ACHN (cell line): ENCODE measurements around the gene ERAS.
A peak's percentile ranks its signal among the peaks of the same experiment; 100 is the strongest.
"Not testable (repeated sequence)": the region's sequence is repeated elsewhere in the genome, so short reads cannot be mapped to it uniquely, and the experiment has no call there.

Experiments used
- DNase-seq: peaks from one replicate; pipeline ENCODE4 v3.0.0-alpha.2; 2015
- in situ Hi-C: cut with HindIII; loops from 2 replicates; pipeline ENCODE4 v1.10.0; 2017; ENCODE audit warnings: low sequenced_read_pairs, low pct_ligation_motif_present, low pct_unique_long_range_greater_than_20kb

Gene ERAS

DNA sequence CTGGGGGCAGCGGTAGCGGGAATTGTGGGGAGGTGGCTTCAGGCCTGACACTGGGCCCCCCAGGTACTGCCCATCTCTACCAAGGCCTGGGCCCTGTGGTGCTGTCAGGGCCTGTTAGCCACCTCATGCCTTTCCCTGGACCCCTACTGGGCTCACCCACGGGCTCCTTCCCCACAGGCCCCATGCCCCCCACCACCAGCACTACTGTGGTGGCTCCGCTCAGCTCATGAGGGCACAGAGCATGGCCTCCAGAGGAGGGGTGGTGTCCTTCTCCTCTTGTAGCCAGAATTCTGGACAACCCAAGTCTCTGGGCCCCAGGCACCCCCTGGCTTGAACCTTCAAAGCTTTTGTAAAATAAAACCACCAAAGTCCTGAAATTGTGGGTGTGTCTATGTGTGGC lies 32.4 kb upstream of the ERAS start:
- no peak for DNase-seq
- in situ Hi-C loops, result no loop called here

DNA sequence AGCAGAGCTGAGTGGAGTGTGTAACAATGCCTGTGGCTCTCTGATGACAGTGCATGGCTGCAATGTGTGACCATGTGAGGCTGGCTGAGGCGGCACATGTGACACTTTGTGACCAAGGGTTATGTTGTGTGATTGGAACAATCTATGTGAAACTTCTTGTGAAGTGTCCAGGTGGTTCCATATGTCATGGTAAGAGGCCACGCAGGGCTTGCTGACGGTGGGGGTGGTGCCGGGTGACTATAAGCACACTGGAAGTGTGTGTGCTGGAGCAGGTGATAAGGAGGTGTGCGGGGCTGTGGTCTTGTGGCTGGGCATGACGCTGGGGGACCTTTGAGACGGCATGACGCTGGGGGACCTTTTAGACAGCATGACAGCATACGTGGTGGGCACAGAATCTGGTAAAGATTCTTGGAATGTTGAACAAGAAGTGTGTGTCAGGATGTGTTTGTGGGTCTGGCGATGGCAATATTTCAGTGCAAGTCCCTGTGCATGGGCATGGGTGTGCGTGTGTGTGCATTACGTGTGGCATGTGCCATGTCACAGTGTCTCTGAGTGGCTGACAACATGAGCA lies 31.9 kb upstream of the ERAS start:
- no peak for DNase-seq
- in situ Hi-C loops, result no loop called here

DNA sequence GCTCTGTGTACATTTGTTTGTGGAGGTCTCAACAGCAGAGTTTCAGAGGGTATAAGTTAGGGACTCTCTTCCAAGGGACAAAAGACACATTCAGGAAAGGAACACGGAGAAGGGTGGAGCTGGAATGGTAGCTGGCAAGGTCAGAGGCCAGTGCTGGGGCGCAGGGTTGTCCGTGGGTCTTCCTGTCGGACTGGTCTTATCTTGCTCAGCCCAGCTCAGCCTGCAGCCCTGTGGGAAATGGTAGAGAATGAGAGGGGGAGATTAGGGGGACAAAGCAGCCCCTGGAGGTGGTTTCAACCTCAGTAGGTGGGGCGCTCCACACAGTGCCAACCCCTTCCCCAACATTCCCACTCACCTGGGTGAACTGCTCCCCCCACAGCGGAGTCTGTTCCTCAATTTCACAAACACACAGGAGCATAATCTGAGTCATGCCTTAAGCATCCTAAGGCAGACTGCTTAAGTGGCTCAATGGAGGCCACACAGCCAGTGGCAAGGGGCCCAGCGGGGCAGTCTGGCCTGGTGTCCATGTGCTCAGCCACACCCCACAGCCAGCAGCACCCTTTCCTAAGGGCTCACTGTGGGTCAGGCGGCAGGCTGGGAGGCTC lies 31.3 kb upstream of the ERAS start:
- in situ Hi-C loops, result no loop called here
- DNase-seq, result peak; percentile 44

DNA sequence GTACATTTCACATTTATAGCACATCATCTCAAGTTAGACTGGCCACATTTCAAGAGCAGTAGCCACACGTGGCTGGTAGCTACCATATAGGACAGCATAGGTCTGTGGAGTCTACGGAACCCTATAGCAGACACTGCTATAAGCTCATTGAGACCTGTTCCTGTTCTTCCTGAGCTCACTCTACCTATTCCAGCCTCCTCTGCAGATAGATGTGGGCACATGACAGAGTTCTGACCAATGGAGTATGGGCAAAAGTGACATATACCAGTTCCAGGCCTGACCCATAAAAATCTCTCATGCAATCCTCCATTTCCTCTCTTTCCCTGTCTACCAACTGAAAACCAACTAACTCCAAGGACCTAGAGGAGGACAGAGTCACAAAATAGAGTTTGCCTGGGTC lies 28.0 kb upstream of the ERAS start:
- in situ Hi-C loops, result no loop called here
- no peak for DNase-seq

DNA sequence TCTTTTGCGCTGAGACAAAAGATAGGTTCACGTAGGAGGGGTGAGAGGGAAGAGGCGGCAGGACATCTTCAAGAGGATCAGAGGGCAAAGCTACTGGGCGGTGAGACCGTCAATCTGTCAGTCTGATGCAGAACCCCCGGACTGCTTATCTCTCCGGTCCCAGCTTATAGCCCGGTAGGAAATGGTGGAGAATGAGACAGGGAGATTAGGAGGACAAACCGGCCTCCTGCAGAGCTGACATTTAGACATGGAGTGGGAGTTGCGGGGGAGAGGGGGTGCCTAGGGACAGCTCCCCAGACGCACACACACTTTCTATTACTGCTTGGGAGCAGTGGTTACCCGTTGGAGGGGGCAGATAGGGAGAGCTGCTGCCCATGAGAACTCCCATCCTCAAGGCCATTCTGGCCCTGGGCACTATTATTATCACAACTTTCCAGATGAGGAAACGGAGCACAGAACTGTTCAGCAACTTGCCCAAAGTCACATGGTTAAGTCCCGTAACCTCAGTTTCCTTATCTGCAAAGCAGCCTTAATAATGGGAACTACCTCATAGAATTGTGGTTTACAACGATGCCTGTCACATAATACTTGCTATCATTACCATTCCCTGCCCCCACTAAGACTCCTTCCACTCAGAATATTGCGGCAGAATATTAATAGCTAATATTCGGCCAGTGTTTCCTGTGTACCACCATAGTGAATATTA lies 25.6 kb upstream of the ERAS start:
- DNase-seq, result no peak
- in situ Hi-C loops, result no loop called here

DNA sequence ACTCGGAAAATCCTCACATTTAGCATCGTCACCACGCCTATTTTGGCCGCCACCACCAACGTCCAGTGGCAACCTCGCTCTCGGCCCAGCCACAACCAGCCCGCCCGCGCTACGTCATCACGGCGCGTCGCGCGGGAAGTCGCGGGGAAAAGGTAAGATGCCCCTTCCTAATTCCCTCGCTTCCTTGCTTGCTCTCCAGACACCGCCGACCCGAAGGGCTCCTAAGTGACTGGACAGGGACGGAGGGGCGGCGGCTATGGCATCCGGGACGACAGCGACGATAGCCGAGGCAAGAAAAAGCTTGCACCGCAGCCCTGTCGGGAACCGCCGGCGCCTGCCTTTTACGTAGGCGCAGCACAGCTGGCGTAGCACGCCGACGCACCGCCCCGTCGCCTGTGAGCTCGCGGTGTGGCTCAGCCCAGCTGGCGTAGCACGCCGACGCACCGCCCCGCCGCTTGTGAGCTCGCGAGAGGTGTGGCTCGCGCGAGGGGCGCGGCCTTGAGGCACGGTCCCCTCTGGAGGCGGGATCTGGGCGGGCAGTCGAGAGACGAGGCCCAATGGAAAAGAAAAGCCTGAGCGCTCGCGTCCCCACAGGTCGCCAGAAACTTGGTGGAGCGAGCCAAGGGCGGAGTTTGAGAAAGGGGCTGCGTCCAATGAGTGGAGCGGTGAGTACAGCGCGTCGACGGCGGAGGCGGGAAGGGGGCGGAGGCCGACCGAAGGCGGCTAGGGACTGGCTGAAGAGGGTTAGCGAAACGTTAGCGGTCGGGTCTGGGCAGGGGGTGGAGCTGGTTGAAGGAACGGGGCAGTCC lies 24.8 kb upstream of the ERAS start, which contains the start of gene HDAC6:
Gene HDAC6, plus strand, starts transcription at position 788 of the 809 bp plus-strand sequence. CDS start 626 bp downstream, outside the sequence.
- in situ Hi-C loops, result no loop called here
- DNase-seq, result peak; percentile 93

DNA sequence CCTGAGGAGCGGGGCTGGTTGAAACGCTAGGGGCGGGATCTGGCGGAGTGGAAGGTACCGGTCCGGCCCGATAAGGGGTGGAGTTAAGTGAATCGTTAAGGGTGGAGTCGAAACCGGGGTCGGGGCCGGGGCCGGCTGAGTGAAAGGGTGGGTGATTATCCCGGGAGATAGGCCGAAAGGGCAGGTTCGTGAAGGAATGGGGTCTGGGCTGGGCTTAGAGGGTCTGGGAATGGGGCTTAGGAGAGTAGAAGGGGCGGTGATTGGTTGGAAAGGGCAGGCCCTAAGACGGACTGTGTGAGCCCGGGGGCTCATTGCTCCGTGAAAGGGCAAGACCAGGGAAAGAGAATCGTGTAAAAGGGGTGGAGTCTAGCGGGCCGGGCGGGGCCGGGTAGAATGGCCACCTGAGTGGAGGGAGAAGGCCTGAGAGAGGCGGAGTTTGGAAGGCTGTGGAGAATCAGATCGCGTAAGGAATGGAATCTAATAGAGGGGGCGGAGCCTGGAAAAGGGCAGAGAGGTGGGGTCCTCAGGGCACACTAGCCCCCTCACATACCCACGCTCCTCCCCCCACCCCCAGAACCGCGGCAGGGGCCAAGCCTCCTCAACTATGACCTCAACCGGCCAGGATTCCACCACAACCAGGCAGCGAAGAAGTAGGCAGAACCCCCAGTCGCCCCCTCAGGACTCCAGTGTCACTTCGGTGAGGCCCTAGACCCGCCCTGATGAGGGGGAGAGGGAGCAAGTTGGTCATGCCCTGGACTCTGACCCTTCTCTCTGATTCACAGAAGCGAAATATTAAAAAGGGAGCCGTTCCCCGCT lies 24.0 kb upstream of the ERAS start:
- in situ Hi-C loops, result no loop called here
- DNase-seq, result peak; percentile 80

DNA sequence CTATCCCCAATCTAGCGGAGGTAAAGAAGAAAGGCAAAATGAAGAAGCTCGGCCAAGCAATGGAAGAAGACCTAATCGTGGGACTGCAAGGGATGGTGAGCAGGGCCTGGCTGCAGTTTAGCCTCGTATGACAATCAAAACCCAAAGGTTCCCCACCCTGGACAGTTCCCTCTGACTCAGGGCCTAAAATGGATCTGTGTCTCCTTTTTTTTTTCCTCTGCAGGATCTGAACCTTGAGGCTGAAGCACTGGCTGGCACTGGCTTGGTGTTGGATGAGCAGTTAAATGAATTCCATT lies 23.5 kb upstream of the ERAS start:
- DNase-seq, result peak; percentile 10
- in situ Hi-C loops, result no loop called here

DNA sequence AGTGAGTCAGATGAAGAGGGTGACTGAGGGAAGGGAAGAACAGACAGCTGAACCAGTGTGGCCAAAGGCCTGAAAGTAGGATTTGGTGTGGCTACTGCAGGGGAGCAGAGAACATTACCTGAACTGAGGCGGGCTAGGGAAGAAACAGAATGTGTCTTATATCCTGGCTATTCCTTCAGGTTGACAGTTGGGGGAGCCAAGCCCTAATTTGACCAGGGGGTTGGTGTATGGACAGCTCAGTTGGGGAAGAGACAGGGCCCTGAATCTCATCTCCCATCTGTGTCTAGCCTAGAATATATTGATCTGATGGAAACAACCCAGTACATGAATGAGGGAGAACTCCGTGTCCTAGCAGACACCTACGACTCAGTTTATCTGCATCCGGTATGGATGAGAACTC lies 20.2 kb upstream of the ERAS start:
- DNase-seq, result no peak
- in situ Hi-C loops, result no loop called here

DNA sequence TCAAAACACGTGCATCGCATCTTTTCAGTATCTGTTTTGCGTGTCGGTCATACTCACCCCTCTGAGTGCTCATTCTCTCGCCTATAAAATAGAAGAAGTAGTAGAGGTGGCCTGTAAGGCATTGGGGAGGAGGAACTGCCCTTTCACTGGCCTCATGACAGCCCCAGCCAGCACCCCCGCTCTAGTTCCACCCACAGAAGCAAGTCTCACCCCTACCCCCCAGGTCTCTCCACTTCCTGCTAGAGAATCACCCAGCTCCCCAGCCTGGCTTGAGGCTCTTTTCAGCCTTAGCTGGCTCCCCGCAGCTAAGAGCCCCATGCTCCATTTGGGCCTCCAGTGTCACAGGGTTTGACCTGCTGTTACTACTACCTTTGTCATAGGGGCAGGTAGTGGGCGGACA lies 12.7 kb upstream of the ERAS start:
- DNase-seq, result no peak
- in situ Hi-C loops, result no loop called here

DNA sequence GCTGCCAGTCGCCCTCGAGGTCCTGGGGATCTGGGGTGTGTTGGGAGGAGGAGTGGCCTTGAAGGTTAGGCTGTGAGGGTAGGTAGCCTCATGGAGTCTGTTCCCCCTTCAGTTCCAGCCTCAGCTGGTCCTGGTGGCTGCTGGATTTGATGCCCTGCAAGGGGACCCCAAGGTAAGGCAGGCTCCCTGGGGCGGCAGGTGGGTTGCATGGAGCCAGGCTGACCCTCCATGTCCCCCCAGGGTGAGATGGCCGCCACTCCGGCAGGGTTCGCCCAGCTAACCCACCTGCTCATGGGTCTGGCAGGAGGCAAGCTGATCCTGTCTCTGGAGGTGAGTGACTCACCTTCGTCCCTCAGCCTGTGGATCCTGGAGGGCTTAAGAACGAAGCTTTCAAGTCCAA lies 11.6 kb upstream of the ERAS start:
- DNase-seq, result no peak
- in situ Hi-C loops, result no loop called here

DNA sequence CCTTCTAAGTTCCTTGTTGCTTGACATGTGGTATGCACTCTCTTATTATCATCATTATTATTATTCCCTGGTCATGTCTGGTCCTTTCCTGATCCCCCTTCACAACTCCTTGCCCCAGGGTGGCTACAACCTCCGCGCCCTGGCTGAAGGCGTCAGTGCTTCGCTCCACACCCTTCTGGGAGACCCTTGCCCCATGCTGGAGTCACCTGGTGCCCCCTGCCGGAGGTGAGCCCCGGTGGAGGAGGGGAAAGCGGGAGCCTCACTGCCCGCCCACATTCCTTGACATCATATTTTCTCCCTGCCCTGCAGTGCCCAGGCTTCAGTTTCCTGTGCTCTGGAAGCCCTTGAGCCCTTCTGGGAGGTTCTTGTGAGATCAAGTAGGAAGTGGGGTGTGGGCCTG lies 11.0 kb upstream of the ERAS start:
- in situ Hi-C loops, result no loop called here
- DNase-seq, result no peak

DNA sequence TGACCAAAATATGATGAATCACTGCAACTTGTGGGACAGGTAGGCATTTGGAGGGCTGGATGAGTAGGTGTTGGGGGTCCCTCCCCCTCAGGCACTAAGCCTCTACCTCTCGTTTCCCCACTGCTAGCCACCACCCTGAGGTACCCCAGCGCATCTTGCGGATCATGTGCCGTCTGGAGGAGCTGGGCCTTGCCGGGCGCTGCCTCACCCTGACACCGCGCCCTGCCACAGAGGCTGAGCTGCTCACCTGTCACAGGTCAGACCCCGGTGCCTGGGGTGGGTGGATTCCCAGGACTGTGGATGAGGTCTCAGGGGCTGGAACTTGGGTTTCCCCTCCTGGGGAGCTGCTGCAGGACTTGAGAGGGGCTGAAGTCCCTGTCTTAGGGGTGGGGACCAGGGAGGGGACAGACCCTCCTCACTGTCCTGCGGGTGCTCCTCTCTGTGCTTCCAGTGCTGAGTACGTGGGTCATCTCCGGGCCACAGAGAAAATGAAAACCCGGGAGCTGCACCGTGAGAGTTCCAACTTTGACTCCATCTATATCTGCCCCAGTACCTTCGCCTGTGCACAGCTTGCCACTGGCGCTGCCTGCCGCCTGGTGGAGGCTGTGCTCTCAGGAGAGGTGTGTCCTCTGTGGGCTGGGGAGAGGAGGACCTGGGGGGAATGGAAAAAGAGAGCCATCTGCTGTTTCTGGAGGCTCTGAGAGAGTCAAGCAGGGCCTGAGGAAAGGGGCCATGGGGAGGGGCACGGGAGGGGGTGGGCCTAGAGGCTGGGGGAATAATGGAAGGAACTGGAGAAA lies 10.1 kb upstream of the ERAS start:
- in situ Hi-C loops, result no loop called here
- DNase-seq, result no peak

DNA sequence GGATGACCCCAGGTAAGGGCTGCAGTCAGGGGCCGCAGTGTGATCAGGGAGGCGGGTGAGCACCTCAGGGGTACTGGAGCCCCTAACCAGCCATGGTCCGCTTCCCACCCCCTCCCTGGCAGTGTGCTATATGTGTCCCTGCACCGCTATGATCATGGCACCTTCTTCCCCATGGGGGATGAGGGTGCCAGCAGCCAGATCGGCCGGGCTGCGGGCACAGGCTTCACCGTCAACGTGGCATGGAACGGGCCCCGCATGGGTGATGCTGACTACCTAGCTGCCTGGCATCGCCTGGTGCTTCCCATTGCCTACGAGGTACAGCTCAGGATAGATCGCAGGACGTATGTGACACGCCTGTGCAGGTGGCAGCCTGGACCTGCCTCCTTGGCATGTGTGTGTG lies 8.2 kb upstream of the ERAS start:
- in situ Hi-C loops, result no loop called here
- no peak for DNase-seq

DNA sequence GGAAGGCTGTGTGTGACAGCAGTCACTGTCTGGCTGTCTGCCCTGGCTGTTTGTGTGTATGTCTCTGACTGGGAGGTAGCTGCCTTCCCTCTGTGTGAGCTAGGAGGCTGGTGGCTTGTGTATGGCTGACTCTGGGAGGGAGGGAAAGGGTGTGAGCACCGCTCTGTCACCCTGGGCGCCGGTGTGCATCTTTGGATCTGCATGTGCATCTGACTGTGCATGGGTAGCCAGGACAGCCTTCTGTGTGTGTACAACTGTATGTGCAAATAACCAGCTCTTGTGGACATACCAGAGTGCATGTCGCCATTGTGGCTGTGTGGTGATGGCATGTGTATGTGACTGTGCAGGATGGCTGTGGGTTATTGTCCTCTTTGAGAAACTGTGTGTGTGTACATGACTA lies 7.4 kb upstream of the ERAS start:
- in situ Hi-C loops, result no loop called here
- DNase-seq, result no peak

DNA sequence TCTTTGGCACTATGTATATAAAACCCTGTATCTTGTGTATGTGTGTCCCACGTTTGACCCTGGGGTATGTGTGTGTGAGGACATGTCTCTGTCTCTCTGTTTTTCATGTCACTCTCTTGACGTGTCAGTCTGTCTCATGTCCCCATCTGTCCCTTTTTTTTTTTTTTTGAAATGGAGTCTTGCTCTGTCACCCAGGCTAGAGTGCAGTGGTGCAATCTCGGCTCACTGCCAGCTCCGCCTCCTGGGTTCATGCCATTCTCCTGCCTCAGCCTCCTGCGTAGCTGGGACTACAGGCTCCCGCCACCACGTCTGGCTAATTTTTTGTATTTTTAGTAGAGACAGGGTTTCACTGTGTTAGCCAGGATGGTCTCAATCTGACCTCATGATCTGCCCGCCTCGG lies 6.9 kb upstream of the ERAS start:
- in situ Hi-C loops, result not testable (repeated sequence)

DNA sequence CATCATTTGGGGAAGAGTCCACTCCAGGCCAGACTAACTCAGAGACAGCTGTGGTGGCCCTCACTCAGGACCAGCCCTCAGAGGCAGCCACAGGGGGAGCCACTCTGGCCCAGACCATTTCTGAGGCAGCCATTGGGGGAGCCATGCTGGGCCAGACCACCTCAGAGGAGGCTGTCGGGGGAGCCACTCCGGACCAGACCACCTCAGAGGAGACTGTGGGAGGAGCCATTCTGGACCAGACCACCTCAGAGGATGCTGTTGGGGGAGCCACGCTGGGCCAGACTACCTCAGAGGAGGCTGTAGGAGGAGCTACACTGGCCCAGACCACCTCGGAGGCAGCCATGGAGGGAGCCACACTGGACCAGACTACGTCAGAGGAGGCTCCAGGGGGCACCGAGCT lies 3.3 kb upstream of the ERAS start:
- in situ Hi-C loops, result no loop called here
- DNase-seq, result no peak

More for the DNA sequence above, 6.9 kb upstream of the ERAS start:
- not testable (repeated sequence) for DNase-seq

DNA sequence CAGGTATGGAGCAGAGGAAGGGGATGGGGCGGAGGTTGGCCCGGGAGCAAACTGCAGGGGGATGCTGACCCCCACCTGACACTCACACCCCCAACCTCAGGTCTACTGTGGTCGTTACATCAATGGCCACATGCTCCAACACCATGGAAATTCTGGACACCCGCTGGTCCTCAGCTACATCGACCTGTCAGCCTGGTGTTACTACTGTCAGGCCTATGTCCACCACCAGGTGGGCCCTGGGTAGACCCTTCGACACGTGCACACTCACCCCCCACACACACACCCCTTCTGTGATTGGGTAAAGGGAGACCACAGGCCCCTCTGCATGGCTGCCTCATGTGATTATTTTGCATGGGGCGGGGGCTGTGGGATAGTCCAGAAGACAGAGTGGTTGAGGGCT lies 2.2 kb upstream of the ERAS start:
- DNase-seq, result no peak
- in situ Hi-C loops, result no loop called here
